MM.1S (cell line): ENCODE data around the gene KIRREL1.

Experiments
- EZH2 ChIP-seq: fragments of 300-600 bp; sonication (generic); optimal IDR thresholded peaks from 2 replicates; pipeline ENCODE3; 2017; ENCODE audit warnings: low read depth, mild to moderate bottlenecking, antibody characterized with exemption, low read length, mixed read lengths
- EZH2phosphoT487 ChIP-seq: fragments of 300-600 bp; sonication (generic); IDR thresholded peaks from 2 replicates; pipeline ENCODE4 v1.6.1; 2018; ENCODE audit warnings: antibody characterized with exemption, low read length
- TF ChIP-seq, protein P1 (sequence below): fragments of 300-600 bp; sonication (generic); IDR thresholded peaks from 2 replicates; pipeline ENCODE4 v1.5.1; 2016; ENCODE audit warnings: antibody characterized with exemption, low read length, mixed read lengths

DNA sequence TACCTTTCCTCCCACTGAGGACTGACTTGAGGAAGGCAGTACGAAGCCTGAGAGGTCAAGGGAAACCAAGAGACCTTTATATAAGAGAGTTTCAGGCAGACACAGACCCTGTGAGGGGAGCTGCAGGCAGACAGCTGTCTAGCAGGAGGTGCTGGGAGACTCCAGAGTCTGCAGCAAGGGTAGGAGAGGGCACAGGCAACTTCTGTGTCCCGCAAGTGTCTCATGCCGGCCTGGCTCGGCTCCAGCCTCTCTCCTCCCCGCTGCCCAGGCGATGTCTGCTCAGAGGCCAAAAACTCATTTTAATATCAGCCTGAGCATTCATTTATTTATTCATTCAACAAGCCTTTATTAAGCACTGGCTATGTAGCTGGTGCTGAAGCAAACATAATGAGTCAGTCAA lies 83.0 kb downstream of the KIRREL1 start:
- TF ChIP-seq, protein P1, sequence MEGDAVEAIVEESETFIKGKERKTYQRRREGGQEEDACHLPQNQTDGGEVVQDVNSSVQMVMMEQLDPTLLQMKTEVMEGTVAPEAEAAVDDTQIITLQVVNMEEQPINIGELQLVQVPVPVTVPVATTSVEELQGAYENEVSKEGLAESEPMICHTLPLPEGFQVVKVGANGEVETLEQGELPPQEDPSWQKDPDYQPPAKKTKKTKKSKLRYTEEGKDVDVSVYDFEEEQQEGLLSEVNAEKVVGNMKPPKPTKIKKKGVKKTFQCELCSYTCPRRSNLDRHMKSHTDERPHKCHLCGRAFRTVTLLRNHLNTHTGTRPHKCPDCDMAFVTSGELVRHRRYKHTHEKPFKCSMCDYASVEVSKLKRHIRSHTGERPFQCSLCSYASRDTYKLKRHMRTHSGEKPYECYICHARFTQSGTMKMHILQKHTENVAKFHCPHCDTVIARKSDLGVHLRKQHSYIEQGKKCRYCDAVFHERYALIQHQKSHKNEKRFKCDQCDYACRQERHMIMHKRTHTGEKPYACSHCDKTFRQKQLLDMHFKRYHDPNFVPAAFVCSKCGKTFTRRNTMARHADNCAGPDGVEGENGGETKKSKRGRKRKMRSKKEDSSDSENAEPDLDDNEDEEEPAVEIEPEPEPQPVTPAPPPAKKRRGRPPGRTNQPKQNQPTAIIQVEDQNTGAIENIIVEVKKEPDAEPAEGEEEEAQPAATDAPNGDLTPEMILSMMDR: no peak
- no peak for TF ChIP-seq EZH2
- no peak for TF ChIP-seq EZH2phosphoT487
